WTC11 (cell line): ENCODE data around the gene ATP5IF1. TPM values are rescaled to one million over a fixed set of nuclear protein-coding genes. Genes with fewer than 3 reads are reported as not detected.

Source experiments
- ATAC-seq: fragments of 200-7000 bp; cut with Tn5 transposase; 2 replicates; pipeline ENCODE4 v1.10.0; 2021; ENCODE audit warnings: mild to moderate bottlenecking, moderate library complexity
- CTCF ChIA-PET: fragments of 300-600 bp; sonication (Branson Sonifier 250); formaldehyde crosslinking; loops from one replicate; lab custom pipeline; 2021; ENCODE audit warnings: antibody characterized with exemption; lab: Charles Lee
- POLR2A ChIA-PET: fragments of 350-600 bp; sonication (Branson Sonifier 250); formaldehyde crosslinking; loops from one replicate; lab custom pipeline; 2021; ENCODE audit warnings: antibody characterized with exemption; lab: Charles Lee
- DNase-seq: peaks from one replicate; pipeline ENCODE4 v3.0.0; 2021; ENCODE audit warnings: low spot score
- H3K27ac Mint-ChIP-seq: 2 replicates; pipeline ENCODE4 v1.8.0; 2021; ENCODE audit warnings: mixed read lengths
- H3K27me3 Mint-ChIP-seq: 2 replicates; pipeline ENCODE4 v1.8.0; 2021; ENCODE audit warnings: low read depth, mild to moderate bottlenecking, moderate library complexity, mixed read lengths
- H3K36me3 Mint-ChIP-seq: 2 replicates; pipeline ENCODE4 v1.8.0; 2021; ENCODE audit warnings: mixed read lengths
- H3K4me1 Mint-ChIP-seq: 2 replicates; pipeline ENCODE4 v1.8.0; 2022; ENCODE audit warnings: mixed read lengths
- H3K4me3 Mint-ChIP-seq: 2 replicates; pipeline ENCODE4 v1.8.0; 2021; ENCODE audit warnings: mild to moderate bottlenecking, moderate library complexity, mixed read lengths
- H3K9me3 Mint-ChIP-seq: 2 replicates; pipeline ENCODE4 v1.8.0; 2021; ENCODE audit warnings: mixed read lengths
- AR ChIP-seq: fragments of 250-450 bp; sonication (Bioruptor Pico); IDR thresholded peaks from 2 replicates; pipeline ENCODE4 v1.9.0; 2021; ENCODE audit warnings: mild to moderate bottlenecking
- FOXK1 ChIP-seq: sonication (generic); formaldehyde crosslinking; IDR thresholded peaks from 2 replicates; pipeline ENCODE4 v1.8.0; 2022; ENCODE audit warnings: mild to moderate bottlenecking, moderate library complexity, missing genetic modification reagents
- GRHL2 ChIP-seq: fragments of 250-450 bp; sonication (Bioruptor Pico); IDR thresholded peaks from 2 replicates; pipeline ENCODE4 v1.8.0; 2022; ENCODE audit warnings: mild to moderate bottlenecking, moderate library complexity; ENCODE audit not compliant: insufficient replicate concordance, severe bottlenecking
- GTF2I ChIP-seq: fragments of 250-450 bp; sonication (Bioruptor Pico); conservative IDR thresholded peaks from 2 replicates; pipeline ENCODE4 v1.4.0; 2021; ENCODE audit warnings: mild to moderate bottlenecking
- HMGA2 ChIP-seq: fragments of 250-450 bp; sonication (Bioruptor Pico); IDR thresholded peaks from 2 replicates; pipeline ENCODE4 v1.4.0; 2021; ENCODE audit warnings: mild to moderate bottlenecking, moderate library complexity
- IRF2 ChIP-seq: sonication (generic); formaldehyde crosslinking; IDR thresholded peaks from 2 replicates; pipeline ENCODE4 v1.8.0; 2022; ENCODE audit warnings: low read depth, missing genetic modification reagents, borderline replicate concordance
- JAZF1 ChIP-seq: fragments of 250-450 bp; sonication (Bioruptor Pico); IDR thresholded peaks from 2 replicates; pipeline ENCODE4 v1.9.0; 2021; ENCODE audit warnings: moderate library complexity, mild to moderate bottlenecking, inconsistent platforms
- RELA ChIP-seq: sonication (generic); formaldehyde crosslinking; IDR thresholded peaks from 2 replicates; pipeline ENCODE4 v1.8.1; 2022; ENCODE audit warnings: missing genetic modification reagents, mild to moderate bottlenecking, borderline replicate concordance
- TEAD1 ChIP-seq: sonication (generic); formaldehyde crosslinking; IDR thresholded peaks from 2 replicates; pipeline ENCODE4 v1.8.0; 2022; ENCODE audit warnings: mild to moderate bottlenecking, missing genetic modification reagents
- ZNF121 ChIP-seq: sonication (generic); formaldehyde crosslinking; IDR thresholded peaks from 2 replicates; pipeline ENCODE4 v1.8.0; 2023; ENCODE audit warnings: missing genetic modification reagents
- ZNF232 ChIP-seq: sonication (generic); formaldehyde crosslinking; IDR thresholded peaks from 2 replicates; pipeline ENCODE4 v1.8.0; 2022; ENCODE audit warnings: mild to moderate bottlenecking, missing genetic modification reagents
- ZNF263 ChIP-seq: sonication (generic); formaldehyde crosslinking; IDR thresholded peaks from 2 replicates; pipeline ENCODE4 v1.8.1; 2022; ENCODE audit warnings: low read depth, mild to moderate bottlenecking, moderate library complexity, missing genetic modification reagents
- ZNF671 ChIP-seq: fragments of 250-450 bp; sonication (Bioruptor Pico); IDR thresholded peaks from 2 replicates; pipeline ENCODE4 v1.8.0; 2021; ENCODE audit warnings: mild to moderate bottlenecking
- total RNA-seq: library from RNA; stranded (reverse); gene quantifications from 3 replicates; pipeline ENCODE4 v1.2.3, GENCODE V29; 2021
- TF ChIP-seq, protein P1 (sequence below): fragments of 200-600 bp; IDR thresholded peaks from 2 replicates; pipeline ENCODE4 v1.8.0; 2022; ENCODE audit warnings: antibody characterized with exemption
- TF ChIP-seq, protein P2 (sequence below): sonication (generic); formaldehyde crosslinking; IDR thresholded peaks from 2 replicates; pipeline ENCODE4 v1.8.1; 2023; ENCODE audit warnings: mild to moderate bottlenecking, missing genetic modification reagents, moderate library complexity
- TF ChIP-seq, protein P3 (sequence below): fragments of 250-450 bp; sonication (Bioruptor Pico); IDR thresholded peaks from 2 replicates; pipeline ENCODE4 v2.1.2; 2022; ENCODE audit warnings: mild to moderate bottlenecking, moderate library complexity
- TF ChIP-seq, protein P4 (sequence below): sonication (generic); formaldehyde crosslinking; IDR thresholded peaks from 2 replicates; pipeline ENCODE4 v1.8.0; 2023; ENCODE audit warnings: mild to moderate bottlenecking, missing genetic modification reagents
- TF ChIP-seq, protein P5 (sequence below): sonication (generic); formaldehyde crosslinking; IDR thresholded peaks from 2 replicates; pipeline ENCODE4 v1.8.0; 2022; ENCODE audit warnings: mild to moderate bottlenecking, missing genetic modification reagents

ATP5IF1 gene
- total RNA-seq, 1 experiment from 2014 or later: 201 TPM

DNA sequence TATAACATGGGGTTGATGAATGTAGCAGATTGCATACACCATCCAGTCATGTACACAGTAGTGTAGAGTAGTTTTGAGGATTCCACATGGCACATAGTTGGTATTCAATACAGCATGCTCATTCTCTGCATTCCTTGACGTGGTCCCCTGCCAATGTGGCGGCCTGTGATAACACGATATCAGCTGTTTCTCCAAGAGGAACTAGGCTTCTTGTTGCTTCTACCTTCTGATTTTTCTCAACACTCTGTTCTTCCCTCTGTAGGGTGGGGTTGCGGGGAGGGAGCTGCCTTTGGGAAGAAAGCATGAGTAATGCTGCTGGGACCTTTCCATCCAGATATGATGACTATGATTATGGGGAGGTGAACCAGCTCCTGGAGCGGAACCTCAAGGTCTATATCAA, 42.8 kb downstream of the ATP5IF1 start:
- ATAC-seq (no peak), DNase-seq (no peak)
- POLR2A ChIA-PET: interaction anchor here (1.3 kb wide), 1 partner anchor 12 kb away, joined by 3 read pairs; no protein-coding TSS in a partner anchor
- Mint-ChIP-seq H3K9me3 (no peaks in the 10 kb centered on the region), H3K36me3 (peaks cover 60% of the 10 kb centered on the region), H3K4me3 (no peak overlapping the region), H3K27me3 (no peaks in the 10 kb centered on the region), H3K27ac (no peak overlapping the region), H3K4me1 (no peaks in the 10 kb centered on the region)
- TF ChIP-seq, protein P1, sequence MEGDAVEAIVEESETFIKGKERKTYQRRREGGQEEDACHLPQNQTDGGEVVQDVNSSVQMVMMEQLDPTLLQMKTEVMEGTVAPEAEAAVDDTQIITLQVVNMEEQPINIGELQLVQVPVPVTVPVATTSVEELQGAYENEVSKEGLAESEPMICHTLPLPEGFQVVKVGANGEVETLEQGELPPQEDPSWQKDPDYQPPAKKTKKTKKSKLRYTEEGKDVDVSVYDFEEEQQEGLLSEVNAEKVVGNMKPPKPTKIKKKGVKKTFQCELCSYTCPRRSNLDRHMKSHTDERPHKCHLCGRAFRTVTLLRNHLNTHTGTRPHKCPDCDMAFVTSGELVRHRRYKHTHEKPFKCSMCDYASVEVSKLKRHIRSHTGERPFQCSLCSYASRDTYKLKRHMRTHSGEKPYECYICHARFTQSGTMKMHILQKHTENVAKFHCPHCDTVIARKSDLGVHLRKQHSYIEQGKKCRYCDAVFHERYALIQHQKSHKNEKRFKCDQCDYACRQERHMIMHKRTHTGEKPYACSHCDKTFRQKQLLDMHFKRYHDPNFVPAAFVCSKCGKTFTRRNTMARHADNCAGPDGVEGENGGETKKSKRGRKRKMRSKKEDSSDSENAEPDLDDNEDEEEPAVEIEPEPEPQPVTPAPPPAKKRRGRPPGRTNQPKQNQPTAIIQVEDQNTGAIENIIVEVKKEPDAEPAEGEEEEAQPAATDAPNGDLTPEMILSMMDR: no peak
- TF ChIP-seq FOXK1 (CRISPR knock-in tag) (no peak), JAZF1 (no peak), AR (CRISPR knock-in tag) (no peak), TEAD1 (CRISPR knock-in tag) (no peak), RELA (CRISPR knock-in tag) (no peak), GTF2I (CRISPR knock-in tag) (no peak), ZNF263 (CRISPR knock-in tag) (no peak), ZNF232 (CRISPR knock-in tag) (no peak), HMGA2 (CRISPR knock-in tag) (no peak), IRF2 (no peak), ZNF671 (CRISPR knock-in tag) (no peak), GRHL2 (no peak)
- TF ChIP-seq, protein P2, sequence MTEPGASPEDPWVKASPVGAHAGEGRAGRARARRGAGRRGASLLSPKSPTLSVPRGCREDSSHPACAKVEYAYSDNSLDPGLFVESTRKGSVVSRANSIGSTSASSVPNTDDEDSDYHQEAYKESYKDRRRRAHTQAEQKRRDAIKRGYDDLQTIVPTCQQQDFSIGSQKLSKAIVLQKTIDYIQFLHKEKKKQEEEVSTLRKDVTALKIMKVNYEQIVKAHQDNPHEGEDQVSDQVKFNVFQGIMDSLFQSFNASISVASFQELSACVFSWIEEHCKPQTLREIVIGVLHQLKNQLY: no peak
- TF ChIP-seq, protein P3, sequence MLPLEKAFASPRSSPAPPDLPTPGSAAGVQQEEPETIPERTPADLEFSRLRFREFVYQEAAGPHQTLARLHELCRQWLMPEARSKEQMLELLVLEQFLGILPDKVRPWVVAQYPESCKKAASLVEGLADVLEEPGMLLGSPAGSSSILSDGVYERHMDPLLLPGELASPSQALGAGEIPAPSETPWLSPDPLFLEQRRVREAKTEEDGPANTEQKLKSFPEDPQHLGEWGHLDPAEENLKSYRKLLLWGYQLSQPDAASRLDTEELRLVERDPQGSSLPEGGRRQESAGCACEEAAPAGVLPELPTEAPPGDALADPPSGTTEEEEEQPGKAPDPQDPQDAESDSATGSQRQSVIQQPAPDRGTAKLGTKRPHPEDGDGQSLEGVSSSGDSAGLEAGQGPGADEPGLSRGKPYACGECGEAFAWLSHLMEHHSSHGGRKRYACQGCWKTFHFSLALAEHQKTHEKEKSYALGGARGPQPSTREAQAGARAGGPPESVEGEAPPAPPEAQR (CRISPR knock-in tag): no peak
- TF ChIP-seq, protein P4, sequence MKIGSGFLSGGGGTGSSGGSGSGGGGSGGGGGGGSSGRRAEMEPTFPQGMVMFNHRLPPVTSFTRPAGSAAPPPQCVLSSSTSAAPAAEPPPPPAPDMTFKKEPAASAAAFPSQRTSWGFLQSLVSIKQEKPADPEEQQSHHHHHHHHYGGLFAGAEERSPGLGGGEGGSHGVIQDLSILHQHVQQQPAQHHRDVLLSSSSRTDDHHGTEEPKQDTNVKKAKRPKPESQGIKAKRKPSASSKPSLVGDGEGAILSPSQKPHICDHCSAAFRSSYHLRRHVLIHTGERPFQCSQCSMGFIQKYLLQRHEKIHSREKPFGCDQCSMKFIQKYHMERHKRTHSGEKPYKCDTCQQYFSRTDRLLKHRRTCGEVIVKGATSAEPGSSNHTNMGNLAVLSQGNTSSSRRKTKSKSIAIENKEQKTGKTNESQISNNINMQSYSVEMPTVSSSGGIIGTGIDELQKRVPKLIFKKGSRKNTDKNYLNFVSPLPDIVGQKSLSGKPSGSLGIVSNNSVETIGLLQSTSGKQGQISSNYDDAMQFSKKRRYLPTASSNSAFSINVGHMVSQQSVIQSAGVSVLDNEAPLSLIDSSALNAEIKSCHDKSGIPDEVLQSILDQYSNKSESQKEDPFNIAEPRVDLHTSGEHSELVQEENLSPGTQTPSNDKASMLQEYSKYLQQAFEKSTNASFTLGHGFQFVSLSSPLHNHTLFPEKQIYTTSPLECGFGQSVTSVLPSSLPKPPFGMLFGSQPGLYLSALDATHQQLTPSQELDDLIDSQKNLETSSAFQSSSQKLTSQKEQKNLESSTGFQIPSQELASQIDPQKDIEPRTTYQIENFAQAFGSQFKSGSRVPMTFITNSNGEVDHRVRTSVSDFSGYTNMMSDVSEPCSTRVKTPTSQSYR: no peak
- CTCF ChIA-PET: interaction anchor here (2.3 kb wide), 1 partner anchor 30 kb away, joined by 7 read pairs; no protein-coding TSS in a partner anchor

DNA sequence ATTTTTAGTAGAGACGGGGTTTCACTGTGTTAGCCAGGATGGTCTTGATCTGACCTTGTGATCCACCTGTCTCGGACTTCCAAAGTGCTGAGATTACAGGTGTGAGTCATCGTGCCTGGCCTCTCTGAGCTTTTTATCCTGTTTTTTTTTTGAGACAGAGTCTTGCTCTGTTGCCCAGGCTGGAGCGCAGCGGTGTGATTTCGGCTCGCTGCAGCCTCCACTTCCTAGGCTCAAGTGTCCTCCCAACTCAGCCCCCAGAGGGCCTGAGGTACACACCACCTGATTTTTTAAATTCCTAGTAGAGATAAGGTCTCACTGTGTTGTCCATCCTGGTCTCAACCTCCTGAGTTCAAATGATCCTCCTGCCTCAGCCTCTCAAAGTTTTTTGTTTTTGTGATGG, 43.8 kb downstream of the ATP5IF1 start:
- TF ChIP-seq, protein P5, sequence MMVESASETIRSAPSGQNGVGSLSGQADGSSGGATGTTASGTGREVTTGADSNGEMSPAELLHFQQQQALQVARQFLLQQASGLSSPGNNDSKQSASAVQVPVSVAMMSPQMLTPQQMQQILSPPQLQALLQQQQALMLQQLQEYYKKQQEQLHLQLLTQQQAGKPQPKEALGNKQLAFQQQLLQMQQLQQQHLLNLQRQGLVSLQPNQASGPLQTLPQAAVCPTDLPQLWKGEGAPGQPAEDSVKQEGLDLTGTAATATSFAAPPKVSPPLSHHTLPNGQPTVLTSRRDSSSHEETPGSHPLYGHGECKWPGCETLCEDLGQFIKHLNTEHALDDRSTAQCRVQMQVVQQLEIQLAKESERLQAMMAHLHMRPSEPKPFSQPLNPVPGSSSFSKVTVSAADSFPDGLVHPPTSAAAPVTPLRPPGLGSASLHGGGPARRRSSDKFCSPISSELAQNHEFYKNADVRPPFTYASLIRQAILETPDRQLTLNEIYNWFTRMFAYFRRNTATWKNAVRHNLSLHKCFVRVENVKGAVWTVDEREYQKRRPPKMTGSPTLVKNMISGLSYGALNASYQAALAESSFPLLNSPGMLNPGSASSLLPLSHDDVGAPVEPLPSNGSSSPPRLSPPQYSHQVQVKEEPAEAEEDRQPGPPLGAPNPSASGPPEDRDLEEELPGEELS (CRISPR knock-in tag): no peak
- TF ChIP-seq ZNF121 (CRISPR knock-in tag): 0 out of 2 replicates have a peak, but pooled peaks have one; percentile 21
- Mint-ChIP-seq H3K27ac (no peak overlapping the region), H3K36me3 (peaks cover 50% of the 10 kb centered on the region), H3K4me1 (no peaks in the 10 kb centered on the region), H3K27me3 (no peaks in the 10 kb centered on the region), H3K4me3 (no peak overlapping the region), H3K9me3 (no peaks in the 10 kb centered on the region)
- ATAC-seq: no peak
- POLR2A ChIA-PET: no interaction called here
- CTCF ChIA-PET: interaction anchor here (1.0 to 2.3 kb wide), 2 partner anchors 31 kb away, joined by 4 to 7 read pairs; no protein-coding TSS in a partner anchor
- no peak for DNase-seq
